ENCODE results near the gene RAB3GAP1. TPM values are rescaled to one million over a fixed set of nuclear protein-coding genes. Genes with fewer than 3 reads are reported as not detected.
"Not testable (repeated sequence)": the region's sequence is repeated elsewhere in the genome, so short reads cannot be mapped to it uniquely, and the experiment has no call there.

Gene RAB3GAP1
- 34.3 and 35.7 TPM in 2 replicates for total RNA-seq

- DNase-seq (ENCODE audit: low read depth in 2 of 2): peak; percentile 72 to 88
Measured at GRCh38 chr2:135052042-135052876, at the start of gene RAB3GAP1. Gene RAB3GAP1, plus strand, starts transcription at chr2:135052292. Its CDS starts 16 bp downstream, at chr2:135052308.

- no peak for DNase-seq (ENCODE audit: low read depth in 2 of 2)
Measured at GRCh38 chr2:135002836-135003235, 49.3 kb upstream of the RAB3GAP1 start.

GRCh38 chr2:135004005-135004746, 47.9 kb upstream of the RAB3GAP1 start:
- peak; percentile 70 to 74 for DNase-seq (ENCODE audit: low read depth in 2 of 2)

- DNase-seq (ENCODE audit: low read depth in 2 of 2): no peak
Measured at GRCh38 chr2:135005753-135006152, 46.3 kb upstream of the RAB3GAP1 start.

- no peak for DNase-seq (ENCODE audit: low read depth in 2 of 2)
Measured at GRCh38 chr2:135009339-135009738, 42.8 kb upstream of the RAB3GAP1 start.

GRCh38 chr2:135010200-135010942, 41.7 kb upstream of the RAB3GAP1 start:
- no peak for DNase-seq (ENCODE audit: low read depth in 2 of 2)

- no peak for DNase-seq (ENCODE audit: low read depth in 2 of 2)
Measured at GRCh38 chr2:135011633-135012032, 40.5 kb upstream of the RAB3GAP1 start.

GRCh38 chr2:135021618-135022017, 30.5 kb upstream of the RAB3GAP1 start:
- no peak for DNase-seq (ENCODE audit: low read depth in 2 of 2)

- DNase-seq (ENCODE audit: low read depth in 2 of 2): no peak
Measured at GRCh38 chr2:135022952-135023880, 28.9 kb upstream of the RAB3GAP1 start.

- DNase-seq (ENCODE audit: low read depth in 2 of 2): no peak
Measured at GRCh38 chr2:135023886-135024485, 28.1 kb upstream of the RAB3GAP1 start.

- no peak for DNase-seq (ENCODE audit: low read depth in 2 of 2)
Measured at GRCh38 chr2:135029481-135030134, 22.5 kb upstream of the RAB3GAP1 start.

- DNase-seq (ENCODE audit: low read depth in 2 of 2): peak; percentile 65 to 68
Measured at GRCh38 chr2:135030826-135031225, 21.3 kb upstream of the RAB3GAP1 start.

- not testable (repeated sequence) for DNase-seq (ENCODE audit: low read depth in 2 of 2)
Measured at GRCh38 chr2:135033216-135033615, 18.9 kb upstream of the RAB3GAP1 start.

GRCh38 chr2:135037831-135038230, 14.3 kb upstream of the RAB3GAP1 start:
- no peak for DNase-seq (ENCODE audit: low read depth in 2 of 2)

- DNase-seq (ENCODE audit: low read depth in 2 of 2): no peak
Measured at GRCh38 chr2:135043345-135043744, 8.7 kb upstream of the RAB3GAP1 start.

- DNase-seq (ENCODE audit: low read depth in 2 of 2): peak in 1 of 2 donors; percentile 20
Measured at GRCh38 chr2:135047300-135047699, 4.8 kb upstream of the RAB3GAP1 start, which contains the start of gene MAP3K19. Gene MAP3K19, minus strand, starts transcription at chr2:135047447. Its CDS starts 22,800 bp downstream, at chr2:135024647.

GRCh38 chr2:135048122-135048521, 4.0 kb upstream of the RAB3GAP1 start:
- DNase-seq (ENCODE audit: low read depth in 2 of 2): no peak

GRCh38 chr2:135050132-135050531, 2.0 kb upstream of the RAB3GAP1 start:
- no peak for DNase-seq (ENCODE audit: low read depth in 2 of 2)

GRCh38 chr2:135050684-135051083, 1.4 kb upstream of the RAB3GAP1 start:
- DNase-seq (ENCODE audit: low read depth in 2 of 2): no peak

Data from lung microvascular endothelial cell (primary cell).